IMR-90 (cell line): ENCODE measurements around the gene TPPP3. TPM values are rescaled to one million over a fixed set of nuclear protein-coding genes. Genes with fewer than 3 reads are reported as not detected.

Experiments
- ATAC-seq: fragments of 200-7000 bp; cut with Tn5 transposase; 2 replicates; pipeline ENCODE4 v1.9.1; 2020; ENCODE audit warnings: low read depth, mild to moderate bottlenecking, moderate library complexity
- BruUV-seq: library from RNA; stranded (reverse); fragments of 400-500 nt; replicated peaks from 2 replicates; lab custom pipeline; 2021; lab: Mats Ljungman, UMichigan
- CTCF ChIA-PET: fragments of 300-600 bp; formaldehyde crosslinking; extraction: SDS; loops from one replicate; lab custom pipeline; 2021; ENCODE audit warnings: antibody characterized with exemption; lab: Yijun Ruan, JAX
- POLR2A ChIA-PET: fragments of 300-600 bp; sonication (Branson Sonifier 250); formaldehyde crosslinking; loops from one replicate; lab custom pipeline; 2022; ENCODE audit warnings: antibody characterized with exemption; ENCODE audit not compliant: unreplicated experiment; lab: Charles Lee
- DNase-seq: peaks from one replicate; pipeline ENCODE4 v3.0.0; 2013
- H2AFZ ChIP-seq: replicated peaks from 2 replicates; pipeline ENCODE3; 2013; ENCODE audit warnings: low read length, mild to moderate bottlenecking; ENCODE audit not compliant: poor library complexity
- H2AK5ac ChIP-seq: 2 replicates; pipeline ENCODE4 v1.6.1; 2013; ENCODE audit warnings: low read depth, low read length, inconsistent platforms
- H2AK9ac ChIP-seq: replicated peaks from 2 replicates; pipeline ENCODE3; 2013; ENCODE audit warnings: mild to moderate bottlenecking, low read depth, low read length, moderate library complexity; ENCODE audit not compliant: poor library complexity
- H2BK120ac ChIP-seq: 2 replicates; pipeline ENCODE4 v1.6.1; 2013; ENCODE audit warnings: low read depth, low read length, inconsistent platforms
- H2BK15ac ChIP-seq: 3 replicates; pipeline ENCODE4 v1.6.1; 2013; ENCODE audit warnings: low read depth, low read length, inconsistent platforms
- H2BK20ac ChIP-seq: 2 replicates; pipeline ENCODE4 v1.6.1; 2013; ENCODE audit warnings: low read depth, mild to moderate bottlenecking, inconsistent platforms, low read length, moderate library complexity
- H2BK5ac ChIP-seq: 2 replicates; pipeline ENCODE4 v1.6.1; 2013; ENCODE audit warnings: mild to moderate bottlenecking, low read depth, low read length, inconsistent platforms; ENCODE audit not compliant: poor library complexity, severe bottlenecking
- H3K14ac ChIP-seq: replicated peaks from 2 replicates; pipeline ENCODE4 v1.6.1; 2013; ENCODE audit warnings: low read depth, low read length, inconsistent platforms
- H3K18ac ChIP-seq: 2 replicates; pipeline ENCODE4 v1.6.1; 2013; ENCODE audit warnings: low read depth, low read length, control low read depth
- H3K23ac ChIP-seq: 2 replicates; pipeline ENCODE4 v1.6.1; 2013; ENCODE audit warnings: low read depth, low read length, inconsistent platforms
- H3K27ac ChIP-seq: 2 replicates; pipeline ENCODE4 v1.5.1; 2013; ENCODE audit warnings: mild to moderate bottlenecking, control low read depth, low read length; ENCODE audit not compliant: insufficient read depth
- H3K27me3 ChIP-seq: 2 replicates; pipeline ENCODE4 v1.6.1; 2013; ENCODE audit warnings: low read length; ENCODE audit not compliant: control insufficient read depth, insufficient read depth
- H3K36me3 ChIP-seq: 2 replicates; pipeline ENCODE4 v1.6.1; 2013; ENCODE audit warnings: low read length, mixed read lengths; ENCODE audit not compliant: control insufficient read depth, insufficient read depth
- H3K4ac ChIP-seq: 2 replicates; pipeline ENCODE4 v1.6.1; 2013; ENCODE audit warnings: low read depth, low read length, inconsistent platforms
- H3K4me1 ChIP-seq: 2 replicates; pipeline ENCODE4 v1.6.1; 2013; ENCODE audit warnings: low read length, mixed read lengths; ENCODE audit not compliant: control insufficient read depth, insufficient read depth
- H3K4me2 ChIP-seq: 2 replicates; pipeline ENCODE4 v1.6.1; 2013; ENCODE audit warnings: low read depth, mild to moderate bottlenecking, control low read depth, low read length, moderate library complexity
- H3K4me3 ChIP-seq: 2 replicates; pipeline ENCODE4 v1.5.1; 2013; ENCODE audit warnings: low read depth, mild to moderate bottlenecking, control low read depth, low read length, moderate library complexity; ENCODE audit not compliant: insufficient read depth
- H3K56ac ChIP-seq: 2 replicates; pipeline ENCODE4 v1.6.1; 2013; ENCODE audit warnings: low read length, inconsistent platforms; ENCODE audit not compliant: insufficient read depth; ENCODE audit errors: extremely low read depth
- H3K79me1 ChIP-seq, 2 experiments: 2 replicates each; pipeline ENCODE4 v1.6.1; 2013; ENCODE audit warnings: low read length in 2 of 2, inconsistent platforms in 1 of 2, low read depth in 1 of 2
- H3K9ac ChIP-seq: 2 replicates; pipeline ENCODE4 v1.6.1; 2013; ENCODE audit warnings: low read depth, low read length, control low read depth
- H3K9me1 ChIP-seq: 2 replicates; pipeline ENCODE4 v1.6.1; 2013; ENCODE audit warnings: low read length, inconsistent platforms; ENCODE audit not compliant: insufficient read depth
- H3K9me3 ChIP-seq: 2 replicates; pipeline ENCODE4 v1.6.1; 2013; ENCODE audit warnings: low read length; ENCODE audit not compliant: control insufficient read depth, insufficient read depth
- H4K20me1 ChIP-seq: 2 replicates; pipeline ENCODE4 v1.6.1; 2013; ENCODE audit warnings: low read length, inconsistent platforms; ENCODE audit not compliant: insufficient read depth
- H4K5ac ChIP-seq: 2 replicates; pipeline ENCODE4 v1.6.1; 2013; ENCODE audit warnings: mild to moderate bottlenecking, low read depth, low read length, control low read depth
- H4K8ac ChIP-seq, 2 experiments: 2 replicates each; pipeline ENCODE4 v1.6.1; 2013; ENCODE audit warnings: low read depth in 2 of 2, low read length in 2 of 2, control low read depth in 1 of 2, inconsistent platforms in 1 of 2
- H4K91ac ChIP-seq: 2 replicates; pipeline ENCODE4 v1.6.1; 2013; ENCODE audit warnings: low read depth, low read length, inconsistent platforms; ENCODE audit not compliant: insufficient read depth
- MAZ ChIP-seq: IDR thresholded peaks from 2 replicates; pipeline ENCODE4 v1.6.1; 2012; ENCODE audit warnings: low read depth, mild to moderate bottlenecking, low read length, improper control_type of control experiment, moderate library complexity, borderline replicate concordance
- NFE2L2 ChIP-seq: fragments of 150-350 bp; IDR thresholded peaks from 2 replicates; pipeline ENCODE4 v1.6.1; 2016; ENCODE audit warnings: low read depth, mild to moderate bottlenecking, low read length
- SMC3 ChIP-seq: fragments of 150-350 bp; IDR thresholded peaks from 2 replicates; pipeline ENCODE4 v1.6.1; 2016; ENCODE audit warnings: low read depth, mild to moderate bottlenecking, antibody characterized with exemption, low read length, moderate library complexity
- WGBS, 2 experiments: methylation state at CpG; one replicate each; pipeline versions ENCODE4 v1.1.5 to v1.1.7; 2013; ENCODE audit warnings: missing lambda C conversion rate in 2 of 2; ENCODE audit not compliant: insufficient read length in 1 of 2; ENCODE audit errors: extremely low coverage in 2 of 2; 5-methylcytosine and 5-hydroxymethylcytosine counted together
- dilution Hi-C: fragments of 300-500 bp; cut with HindIII; formaldehyde crosslinking; loops from one replicate; pipeline ENCODE4 v1.14.3; 2018; ENCODE audit warnings: low sequenced_read_pairs; ENCODE audit not compliant: unreplicated experiment
- in situ Hi-C: fragments of 300-500 bp; cut with MboI; formaldehyde crosslinking; loops from 3 replicates; pipeline ENCODE4 v1.14.3; 2019; ENCODE audit warnings: low sequenced_read_pairs, inconsistent platforms, mixed read lengths
- intact Hi-C: fragments of 100-400 bp; cut with micrococcal nuclease; formaldehyde crosslinking; loops from 2 replicates; pipeline ENCODE4 v1.10.0; 2022
- polyA plus RNA-seq, 3 experiments: library from polyadenylated mRNA; depleted of rRNA; stranded (reverse); fragments of >200 nt; gene quantifications; 2 replicates each; pipeline ENCODE4 v1.2.3, GENCODE V29; 2012; ENCODE audit warnings: low replicate concordance in 1 of 3
- total RNA-seq: library from RNA; depleted of rRNA; stranded (reverse); fragments of >200 nt; gene quantifications from 2 replicates; pipeline ENCODE4 v1.2.3, GENCODE V29; 2012

Gene TPPP3
- total and polyA plus RNA-seq, 2 of the 4 experiments (the other 2 are of a cell fraction), result 0.54 to 2.4 TPM

- H3K4ac ChIP-seq, result no peak overlapping the region
- H4K8ac ChIP-seq, result no peak overlapping the region
- no peak for DNase-seq
- dilution Hi-C loops (no loop called here), in situ Hi-C loops (no loop called here), intact Hi-C loops (loop anchor here (2.0 kb wide), 1 partner anchor 139 kb away; no protein-coding TSS in a partner anchor)
- no peak overlapping the region for H4K91ac ChIP-seq
- no peak overlapping the region for H3K4me3 ChIP-seq
- no peaks in the 10 kb centered on the region for H3K9me3 ChIP-seq
- peak overlapping the region; percentile 53 for H2AFZ ChIP-seq
- ChIA-PET CTCF (interaction anchor here (0.6 to 1.3 kb wide), 12 partner anchors 8 to 391 kb away, joined by 3 to 7 read pairs (median 4); no protein-coding TSS in a partner anchor), POLR2A (no interaction called here)
- H2BK15ac ChIP-seq, result no peak overlapping the region
- no peak overlapping the region for H2BK120ac ChIP-seq
- no peak overlapping the region for H3K9ac ChIP-seq
- H2AK5ac ChIP-seq, result no peak overlapping the region
- no peaks in the 10 kb centered on the region for H3K36me3 ChIP-seq
- no peaks in the 10 kb centered on the region for H3K9me1 ChIP-seq
- H3K56ac ChIP-seq, result no peak overlapping the region
- no peak overlapping the region for H3K4me2 ChIP-seq
- H2BK20ac ChIP-seq, result no peak overlapping the region
- no peaks in the 10 kb centered on the region for H3K27me3 ChIP-seq
- H3K18ac ChIP-seq, result no peak overlapping the region
- H4K5ac ChIP-seq, result no peak overlapping the region
- ATAC-seq, result no peak
- peak overlapping the region; percentile 15 for H2AK9ac ChIP-seq
- no peak overlapping the region for H3K23ac ChIP-seq
- H3K4me1 ChIP-seq, result peaks cover 11% of the 10 kb centered on the region
- no peaks in the 10 kb centered on the region for H4K20me1 ChIP-seq
- no TSS peak for BruUV-seq
- H3K79me1 ChIP-seq, result no peaks in the 10 kb centered on the region; a peak in 1 of 4 replicates
- H2BK5ac ChIP-seq, result no peak overlapping the region
- TF ChIP-seq MAZ (no peak), SMC3 (no peak), NFE2L2 (no peak)
- 6% methylated on average over 2 of the region's 19 CpGs; no CpG with 5 or more reads in 1 of the 2 experiments for WGBS, 2 experiments
- no peak overlapping the region for H3K27ac ChIP-seq
- H3K14ac ChIP-seq, result no peak overlapping the region
Measured at GRCh38 chr16:67399749-67400704, 6.7 kb upstream of the TPPP3 start.
